HG02973 (cell line): ENCODE data around the gene SCARB1.

Experiments
- ATAC-seq: cut with Tn5 transposase; IDR thresholded peaks from one replicate; pipeline ENCODE4 v1.9.1; 2021; ENCODE audit warnings: moderate library complexity; ENCODE audit not compliant: unreplicated experiment

The SCARB1 gene

DNA sequence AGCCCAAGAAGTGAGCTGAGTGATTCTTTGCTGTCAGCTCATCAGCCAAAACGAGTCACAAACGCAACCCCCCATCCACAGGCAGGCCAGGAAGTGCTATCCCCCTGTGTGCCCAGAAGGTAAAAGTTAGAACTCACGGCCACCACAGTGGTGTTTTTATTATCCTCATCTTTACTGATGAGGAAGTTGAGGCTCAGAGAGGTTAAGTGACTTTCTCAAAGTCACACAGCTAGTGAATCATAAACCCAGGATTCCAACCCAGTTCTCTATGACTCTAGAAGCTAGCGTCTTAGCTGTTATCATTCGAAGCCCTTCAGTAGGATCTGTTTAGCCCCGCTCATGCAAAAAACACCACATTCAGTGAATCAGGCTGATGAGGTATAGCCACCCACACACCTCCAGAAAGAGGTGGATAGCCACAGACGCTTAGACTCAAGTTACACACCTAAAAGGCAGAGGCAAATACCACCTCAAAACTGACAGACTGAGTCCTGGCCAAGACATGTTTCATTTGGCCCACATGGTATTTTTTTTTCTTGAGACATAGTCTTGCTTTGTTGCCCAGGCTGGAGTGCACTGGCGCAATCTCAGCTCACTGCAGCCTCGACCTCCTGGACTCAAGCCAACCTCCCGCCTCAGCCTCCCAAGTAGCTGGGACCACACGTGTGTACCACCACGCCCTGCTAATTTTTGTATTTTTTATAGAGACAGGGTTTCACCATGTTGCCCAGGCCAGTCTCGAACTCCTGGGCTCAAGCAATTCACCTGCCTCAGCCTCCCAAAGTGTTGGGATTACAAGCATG, 100.7 kb downstream of the SCARB1 start:
- no peak for ATAC-seq

DNA sequence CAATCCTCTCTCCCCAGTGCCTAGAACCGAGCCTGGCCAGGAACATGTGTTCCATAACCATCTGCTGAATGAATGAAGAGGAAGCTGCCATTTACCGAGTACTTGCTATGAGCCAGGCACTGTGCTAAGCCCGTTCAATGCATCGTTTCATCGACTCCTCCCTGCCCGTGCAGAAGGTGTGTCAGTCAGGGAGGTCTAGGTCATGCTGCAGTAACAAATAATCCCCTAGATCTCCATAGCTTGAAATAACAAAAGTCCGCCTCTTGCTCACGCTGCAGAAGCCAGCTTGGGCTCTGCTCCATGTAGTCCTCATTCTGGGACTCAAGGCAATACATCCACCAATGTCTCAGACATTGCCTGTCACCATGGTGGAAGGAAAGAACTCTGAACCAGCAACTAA, 101.3 kb downstream of the SCARB1 start:
- ATAC-seq, result no peak

DNA sequence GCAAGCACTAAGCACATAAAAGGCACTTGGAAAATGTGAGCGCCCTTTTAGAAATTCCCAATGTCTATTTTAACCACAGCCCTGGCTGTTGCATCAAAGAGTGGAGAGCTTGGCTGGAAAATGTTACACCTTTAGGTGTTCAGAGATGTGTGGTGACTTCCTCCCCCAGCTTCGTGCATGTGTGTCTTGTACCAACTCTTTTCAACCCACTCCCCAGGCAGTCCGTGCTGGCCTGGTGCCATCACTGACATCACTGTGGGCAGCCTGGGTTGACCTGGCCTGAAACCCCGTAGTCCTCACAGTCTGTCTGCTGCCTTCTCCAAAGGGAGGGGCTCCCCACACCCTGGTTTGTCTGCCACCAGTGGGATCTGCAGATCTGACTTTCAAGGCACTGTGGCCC, 101.8 kb downstream of the SCARB1 start:
- ATAC-seq, result no peak

DNA sequence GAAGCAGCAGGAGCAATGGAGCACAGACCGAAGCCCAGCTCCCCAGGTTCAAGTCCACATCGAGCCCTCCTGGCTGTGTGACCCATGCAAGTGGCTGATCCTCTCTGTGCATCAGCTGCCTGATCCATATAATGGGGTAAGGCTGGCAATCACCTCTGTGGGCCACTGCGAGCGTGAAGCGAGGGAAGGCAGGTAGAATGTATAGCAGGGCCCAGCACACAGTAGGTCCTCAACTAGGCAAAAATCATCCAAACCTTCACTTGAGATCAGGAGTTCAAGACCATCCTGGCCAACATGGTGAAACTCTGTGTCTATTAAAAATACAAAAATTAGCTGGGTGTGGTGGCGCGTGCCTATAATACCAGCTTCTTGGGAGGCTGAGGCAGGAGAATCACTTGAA, 102.6 kb downstream of the SCARB1 start:
- ATAC-seq, result no peak

DNA sequence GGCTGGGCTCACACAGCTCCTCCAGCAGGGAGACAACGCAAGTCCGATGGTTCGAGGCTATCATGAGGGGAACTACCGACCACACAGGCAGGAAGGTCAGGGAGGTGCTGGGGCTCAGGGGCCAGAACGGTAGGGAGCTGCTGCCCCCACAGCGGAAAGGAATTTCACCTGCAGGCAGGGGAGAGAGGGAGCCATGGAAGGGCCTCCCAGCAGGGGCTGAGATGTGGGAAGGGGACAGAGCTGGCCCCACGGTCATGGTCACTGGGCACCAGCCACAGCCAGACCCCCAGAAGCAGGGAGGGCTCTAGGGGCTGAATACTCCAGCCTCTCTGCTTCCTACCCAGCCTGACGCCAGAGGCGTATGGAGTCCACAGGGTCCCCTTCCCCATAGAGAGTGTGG, 103.1 kb downstream of the SCARB1 start:
- ATAC-seq, result no peak

DNA sequence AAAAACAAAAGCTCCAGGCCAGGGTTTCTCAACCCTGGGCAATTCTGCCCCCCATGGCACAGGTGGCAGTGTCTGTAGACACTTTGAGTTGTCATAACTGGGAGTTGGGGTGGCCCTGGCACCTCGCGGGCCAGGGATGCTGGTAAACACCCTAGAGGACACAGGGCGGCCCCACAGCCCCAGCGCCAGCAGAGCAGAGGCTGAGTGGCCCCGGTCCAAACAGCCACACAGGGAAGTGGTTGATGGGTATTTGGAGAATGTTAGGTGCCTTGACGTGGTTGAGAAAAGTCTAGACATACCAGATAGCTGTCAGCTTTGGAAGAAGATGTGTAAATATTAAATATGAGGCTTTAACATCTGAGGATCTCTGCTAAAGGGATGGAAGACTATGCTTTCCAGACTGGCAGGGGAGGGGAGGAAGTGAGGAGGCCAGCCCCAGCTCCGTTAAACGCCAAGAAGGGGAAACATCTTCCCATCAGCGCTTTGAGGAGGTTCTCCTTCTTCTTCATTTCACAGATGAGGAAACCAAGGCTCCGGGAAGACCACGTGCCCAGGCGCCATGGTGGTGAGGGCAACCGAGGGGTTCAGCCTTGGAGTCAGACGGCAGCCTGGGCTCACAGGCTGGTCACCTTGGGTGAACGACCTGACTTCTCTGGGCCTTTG, 103.7 kb downstream of the SCARB1 start:
- no peak for ATAC-seq

DNA sequence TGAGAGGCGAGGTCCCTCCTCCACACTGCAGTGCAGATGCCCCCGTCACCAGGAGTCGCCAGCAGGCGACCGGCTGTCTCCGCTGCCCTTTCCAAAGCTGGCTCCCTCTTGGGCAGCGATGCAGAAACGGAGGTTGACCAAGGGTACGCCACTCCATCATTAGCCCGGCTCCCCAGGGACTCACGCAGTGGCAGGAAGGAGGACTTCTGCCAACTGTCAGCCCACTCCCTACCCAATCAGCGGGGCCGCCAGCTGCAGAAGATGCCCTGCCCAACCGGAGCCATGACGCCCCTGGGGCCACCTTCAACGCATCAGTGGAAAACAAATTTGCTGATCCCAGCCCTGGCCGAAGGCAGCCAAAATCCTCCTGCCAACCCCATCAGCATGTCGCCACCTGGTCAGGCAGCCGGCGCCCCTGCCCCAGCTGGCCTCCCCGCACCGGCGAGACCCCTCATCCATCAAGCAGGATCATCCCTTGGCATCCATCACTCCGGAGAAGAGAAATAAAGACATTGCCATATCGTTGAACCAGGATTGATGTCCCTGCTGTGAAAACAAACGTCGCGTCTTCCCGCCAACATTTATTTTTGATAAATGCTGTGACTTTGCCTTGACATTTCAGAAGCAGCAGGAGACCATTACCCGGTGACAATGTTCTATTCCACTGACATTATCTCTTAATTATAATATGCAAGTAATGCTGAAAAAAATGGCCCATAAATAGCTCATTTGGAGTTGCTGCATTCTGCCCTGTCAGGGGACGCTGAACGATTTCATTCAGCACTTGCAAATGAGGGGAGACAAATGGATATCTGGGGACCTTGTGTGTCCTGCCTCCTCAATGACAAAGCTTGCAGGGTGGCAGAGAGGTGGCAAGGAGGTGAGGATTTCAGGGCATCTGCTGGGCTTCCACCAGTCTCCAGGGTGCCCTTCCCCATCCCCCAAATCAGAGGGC, 105.1 kb downstream of the SCARB1 start:
- ATAC-seq, result no peak

DNA sequence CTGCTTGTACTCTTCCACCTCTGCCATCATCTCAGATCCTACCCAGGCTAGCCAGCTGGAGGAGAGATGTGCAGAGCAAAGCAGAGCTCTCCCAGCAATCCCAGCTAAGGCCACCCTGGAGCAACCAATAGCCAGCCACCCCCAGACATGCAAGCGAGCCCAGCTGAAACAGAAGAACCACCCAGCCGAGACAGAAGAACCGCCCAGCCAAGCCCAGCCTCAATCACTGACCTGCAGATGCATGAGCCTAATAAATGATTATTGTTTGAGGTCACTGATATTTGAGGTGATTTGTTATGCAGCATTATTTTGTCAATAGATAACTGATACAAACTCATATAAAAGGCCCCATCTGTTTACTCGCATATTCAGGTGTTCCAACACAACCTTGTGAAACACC, 106.3 kb downstream of the SCARB1 start:
- ATAC-seq, result no peak

DNA sequence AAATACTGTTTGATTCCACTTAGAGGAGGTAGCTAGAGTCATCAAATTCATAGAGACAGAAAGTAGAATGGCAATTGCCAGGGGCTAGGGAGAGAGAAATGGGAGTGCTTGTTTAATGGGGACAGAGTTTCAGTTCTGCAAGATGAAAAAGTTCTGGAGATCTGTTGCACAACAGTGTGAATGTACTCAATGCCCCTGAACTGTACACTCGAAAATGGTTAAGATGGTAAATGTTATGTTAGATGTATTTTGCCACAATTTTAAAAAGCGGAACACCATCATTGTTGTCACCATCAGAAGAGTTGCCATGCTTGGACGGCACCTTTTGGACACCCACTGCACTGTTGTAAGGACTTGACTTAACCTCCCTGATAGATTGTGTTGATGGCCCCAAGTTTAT, 106.9 kb downstream of the SCARB1 start:
- ATAC-seq, result no peak

DNA sequence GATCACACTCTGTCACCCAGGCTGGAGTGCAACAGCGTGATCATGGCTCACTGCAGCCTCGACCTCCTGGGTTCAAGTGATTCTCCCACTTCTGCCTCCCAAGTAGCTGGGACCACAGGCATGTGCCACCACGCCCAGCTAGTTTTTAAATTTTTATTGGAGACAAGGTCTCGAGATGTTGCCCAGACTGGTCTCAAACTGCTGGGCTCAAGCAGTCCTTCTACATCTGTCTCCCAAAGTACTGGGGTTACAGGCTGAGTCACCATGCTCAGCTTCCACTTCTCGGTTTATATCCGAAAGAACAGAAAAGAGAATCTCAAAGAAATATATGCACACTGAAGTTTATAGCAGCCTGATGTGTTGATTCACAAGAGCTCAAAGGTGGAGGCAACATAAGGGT, 107.5 kb downstream of the SCARB1 start:
- ATAC-seq, result no peak

DNA sequence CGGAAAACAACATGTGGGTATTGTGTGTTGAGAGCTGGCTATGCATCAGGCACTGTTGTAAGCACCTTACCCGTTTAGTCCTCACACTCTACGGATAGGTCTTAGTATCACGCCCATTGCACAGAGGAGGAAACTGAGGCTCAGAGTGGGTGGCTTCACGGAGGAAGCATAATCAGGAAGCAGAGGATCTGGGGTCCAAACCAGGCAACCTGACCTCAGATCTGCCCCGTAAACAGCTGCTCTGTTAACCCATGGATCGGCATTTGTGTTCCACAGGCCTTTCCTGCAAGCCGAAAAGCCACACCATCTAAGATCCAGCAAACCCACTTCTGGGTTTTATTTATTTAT, 107.9 kb downstream of the SCARB1 start:
- no peak for ATAC-seq

DNA sequence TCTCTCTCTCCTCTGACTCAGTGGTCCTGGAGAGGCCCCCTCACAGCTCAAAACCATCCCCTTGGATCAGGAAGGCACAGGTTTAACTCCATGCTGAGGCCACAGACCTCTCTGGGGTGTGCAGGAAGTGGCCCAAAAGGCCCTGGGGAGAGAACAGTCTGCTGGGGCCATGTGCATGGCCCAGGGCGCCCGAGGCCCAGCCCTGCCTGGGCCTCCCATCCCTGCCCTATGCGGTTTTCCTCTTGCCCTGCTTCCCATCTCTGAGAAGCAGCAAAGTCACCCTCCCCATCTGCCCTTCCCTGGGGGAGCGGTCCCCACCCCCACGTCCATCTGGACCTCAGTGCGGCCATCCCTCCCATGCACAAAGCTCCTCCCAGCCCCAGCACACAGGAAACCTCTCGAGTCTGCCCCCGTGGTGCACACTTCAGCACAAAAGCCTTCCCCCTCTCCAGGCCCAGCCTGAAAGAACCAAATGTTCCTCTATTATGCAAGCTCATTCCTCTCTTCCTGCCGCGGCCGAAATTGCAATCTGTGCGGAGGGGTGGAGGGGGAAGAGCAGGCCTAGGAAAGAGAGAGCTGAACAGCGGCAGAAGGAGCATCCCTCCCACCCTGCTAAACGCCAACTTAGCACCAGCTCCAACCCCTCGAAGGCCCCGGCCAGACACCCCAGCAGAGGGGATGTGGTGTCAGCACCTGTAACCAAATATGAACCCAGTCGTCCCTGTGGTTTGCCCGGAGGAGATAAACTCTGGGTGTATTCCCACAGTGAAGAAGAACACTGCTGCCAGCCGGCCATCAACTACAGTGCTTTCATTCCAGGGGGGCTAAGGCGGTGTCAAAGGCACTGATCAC, 108.5 kb downstream of the SCARB1 start:
- ATAC-seq, result no peak

DNA sequence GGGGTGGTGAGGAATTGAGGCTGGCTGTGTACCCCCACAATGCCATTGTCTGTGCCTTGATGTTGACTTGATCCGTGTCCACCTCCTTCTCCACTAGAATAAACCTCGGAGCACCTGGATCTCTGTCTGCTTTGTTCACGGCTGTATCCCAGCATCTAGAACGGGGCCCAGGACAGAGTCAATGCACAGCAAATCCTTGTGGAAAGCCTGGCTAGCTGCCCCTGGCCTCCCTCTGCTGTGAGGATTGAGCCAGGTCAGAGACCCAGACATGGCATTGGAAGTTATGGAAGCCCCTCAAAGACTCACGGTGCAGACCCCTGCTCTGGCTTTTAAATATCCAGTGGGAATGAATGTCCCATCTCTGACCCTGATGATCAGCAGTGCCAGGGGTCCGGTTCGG, 109.2 kb downstream of the SCARB1 start:
- ATAC-seq, result no peak

DNA sequence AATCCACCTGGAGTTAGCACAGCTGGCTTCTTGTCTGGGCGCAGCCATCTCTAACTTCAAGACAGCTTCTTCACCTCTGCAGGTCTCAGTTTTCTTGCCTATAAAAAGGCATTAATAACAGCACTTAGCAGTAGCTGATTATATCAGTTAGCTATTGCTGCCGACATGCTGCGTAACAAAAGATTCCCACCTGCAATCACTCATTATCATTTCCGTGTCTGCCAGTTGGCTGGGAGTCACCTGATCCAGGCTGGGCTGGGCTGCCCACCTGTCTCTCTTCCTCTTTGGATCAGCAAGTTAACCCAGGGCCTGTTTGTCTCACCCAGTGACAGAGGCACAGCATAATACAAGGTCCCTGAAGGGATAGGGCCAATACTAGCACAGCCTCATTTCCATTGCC, 109.7 kb downstream of the SCARB1 start:
- ATAC-seq, result no peak

DNA sequence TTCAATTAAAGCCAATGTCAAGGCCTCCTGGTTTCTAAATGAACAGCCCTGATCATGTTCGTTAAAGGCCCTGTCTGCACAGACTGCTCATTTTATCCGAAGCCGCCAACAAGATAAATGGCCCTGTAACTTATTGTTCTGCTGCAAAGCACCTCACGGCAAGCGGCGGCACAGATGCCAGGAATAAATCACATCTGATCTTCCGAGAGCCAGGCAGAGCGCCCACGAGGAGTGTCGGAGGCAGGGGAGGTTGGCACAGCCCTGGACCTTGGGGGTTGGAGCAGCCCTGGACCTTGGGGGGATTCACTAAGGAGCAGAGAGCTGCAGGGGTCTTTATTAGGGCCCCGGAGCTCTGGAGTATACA, 110.5 kb downstream of the SCARB1 start:
- no peak for ATAC-seq

DNA sequence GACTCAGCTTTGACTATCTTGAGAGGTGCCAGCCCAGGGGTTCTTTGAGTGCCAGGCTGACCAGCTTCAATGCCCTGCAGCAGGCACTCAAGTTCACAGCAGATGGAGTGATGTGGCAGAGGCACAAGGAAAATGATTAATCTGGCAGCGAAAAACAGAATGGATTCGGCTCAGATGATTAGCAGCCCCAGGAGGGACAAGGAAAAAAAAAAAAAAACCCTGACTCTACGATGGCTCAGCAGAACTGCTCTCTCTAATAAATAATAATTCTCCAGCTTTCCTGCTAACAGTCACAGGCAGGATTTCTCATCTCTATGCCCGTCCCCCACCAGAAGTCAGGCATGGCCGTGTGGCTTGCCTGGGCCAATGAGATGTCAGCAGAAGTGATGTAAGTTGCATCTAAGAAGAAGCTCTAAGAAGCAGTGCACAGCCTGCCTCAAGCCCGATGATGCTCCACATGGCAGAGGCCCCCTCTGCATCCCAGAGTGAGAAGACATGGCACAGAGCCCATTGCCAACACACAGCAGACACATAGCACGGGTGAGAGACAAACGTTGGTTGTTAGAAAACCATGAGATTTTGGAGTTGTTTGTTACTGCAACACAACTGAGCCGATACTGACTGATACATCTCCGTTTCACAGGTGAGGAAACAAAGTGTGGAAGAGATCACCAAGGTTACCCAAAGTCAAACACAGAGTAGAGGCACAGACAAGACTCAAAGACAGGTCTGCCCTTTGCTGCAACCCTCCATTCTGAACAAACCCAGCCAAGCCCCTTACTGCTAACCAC, 111.0 kb downstream of the SCARB1 start:
- no peak for ATAC-seq

DNA sequence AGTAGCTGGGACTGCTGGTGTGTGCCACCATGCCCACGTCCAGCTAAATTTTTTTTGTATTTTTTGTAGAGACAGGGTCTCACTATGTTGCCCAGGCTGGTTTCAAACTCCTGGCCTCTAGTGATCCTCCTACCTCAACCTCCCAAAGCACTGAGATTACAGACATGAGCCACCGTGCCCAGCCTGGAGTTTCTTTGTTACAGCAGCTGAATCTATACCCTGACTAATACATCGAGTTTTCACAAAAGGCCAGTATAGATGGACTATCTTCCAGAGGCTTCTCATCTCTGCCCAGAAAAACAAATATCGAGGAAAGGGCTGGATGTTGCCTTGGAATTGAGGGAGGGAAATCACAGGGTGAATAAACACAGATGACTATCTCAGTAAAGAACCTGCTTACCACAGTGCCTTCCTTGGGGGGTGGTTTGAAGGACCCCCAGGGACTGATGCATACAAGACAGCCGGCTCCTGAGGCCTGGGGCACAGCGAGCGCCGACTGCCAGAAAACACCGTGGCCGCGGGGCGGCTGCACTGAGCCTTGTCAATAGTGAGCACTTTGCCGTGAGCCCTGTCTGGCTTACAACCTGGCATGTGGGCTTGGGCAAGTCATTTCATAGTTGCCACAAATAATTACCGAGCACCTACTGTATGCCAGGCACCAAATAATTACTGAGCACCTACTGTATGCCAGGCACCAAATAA, 111.9 kb downstream of the SCARB1 start:
- no peak for ATAC-seq

DNA sequence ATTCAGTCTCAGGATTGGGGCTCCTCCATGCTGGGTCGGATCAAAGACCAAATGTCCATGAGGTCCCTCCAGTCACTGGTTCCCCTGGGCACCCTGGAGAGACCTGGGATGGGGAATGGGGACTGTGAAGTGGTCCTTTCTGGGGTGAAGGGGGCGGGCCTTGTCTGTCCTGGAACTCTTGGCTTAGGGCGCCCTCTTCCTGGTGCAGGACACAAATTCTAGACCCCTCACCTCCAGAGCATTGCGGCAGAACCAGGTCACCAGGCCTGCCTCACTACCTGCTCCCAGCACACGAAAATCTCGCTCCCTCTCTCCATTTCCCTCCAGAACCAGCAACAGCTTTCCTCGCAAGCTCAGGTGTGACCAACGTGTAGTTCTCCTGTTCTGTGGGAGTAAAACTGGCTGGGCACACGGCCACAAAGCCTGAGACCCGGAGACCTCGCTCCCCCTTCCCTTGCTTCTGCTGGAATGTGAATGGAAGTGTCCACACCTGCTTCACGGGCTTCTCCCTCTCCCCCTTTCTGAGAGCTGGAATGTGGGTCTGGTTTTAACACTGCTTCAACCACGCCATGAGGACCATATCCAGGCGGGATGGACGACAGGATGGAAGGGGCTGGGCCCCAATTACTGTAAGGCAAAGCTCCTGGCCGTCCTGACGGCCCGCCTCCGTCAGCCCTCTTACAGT, 112.7 kb downstream of the SCARB1 start:
- no peak for ATAC-seq

DNA sequence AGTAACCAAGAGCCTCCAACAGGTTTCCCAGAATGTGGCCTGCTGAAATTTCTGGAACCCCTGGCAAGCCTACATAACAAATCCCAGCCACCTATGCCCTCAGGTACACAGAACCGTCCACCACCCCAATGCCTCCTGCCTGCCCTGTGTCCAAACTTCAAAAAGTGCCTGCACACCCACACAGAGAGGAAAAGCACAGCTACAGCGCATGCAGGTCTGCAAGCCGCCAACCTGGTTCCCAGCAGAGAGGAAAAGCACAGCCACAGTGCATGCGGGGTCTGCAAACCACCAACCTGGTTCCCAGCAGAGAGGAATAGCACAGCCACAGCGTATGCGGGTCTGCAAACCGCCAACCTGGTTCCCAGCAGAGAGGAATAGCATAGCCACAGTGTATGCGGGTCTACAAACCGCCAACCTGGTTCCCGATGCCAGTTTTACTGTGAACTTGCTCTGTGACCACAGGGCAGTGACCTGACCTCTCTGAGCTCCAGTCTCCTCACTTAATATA, 113.5 kb downstream of the SCARB1 start:
- ATAC-seq, result no peak
